NCI-H2196 (cell line): ENCODE results near the gene SFSWAP.
"Not testable (repeated sequence)": the region's sequence is repeated elsewhere in the genome, so short reads cannot be mapped to it uniquely, and the experiment has no call there.

Experiments used
- DNase-seq: peaks from one replicate; lab custom pipeline; 2025; ENCODE audit not compliant: unreplicated experiment; lab: John Stamatoyannopoulos, UW

The SFSWAP gene

GRCh38 chr12:131756441-131756840 is 45.6 kb downstream of the SFSWAP start:
- no peak for DNase-seq

GRCh38 chr12:131757111-131757510 is 46.2 kb downstream of the SFSWAP start:
- DNase-seq: no peak

GRCh38 chr12:131758016-131758739 is 47.3 kb downstream of the SFSWAP start:
- no peak for DNase-seq

GRCh38 chr12:131759176-131759575 is 48.3 kb downstream of the SFSWAP start:
- peak; percentile 9 for DNase-seq

- no peak for DNase-seq
Measured at GRCh38 chr12:131761638-131762037, 50.7 kb downstream of the SFSWAP start.

- DNase-seq: no peak
Measured at GRCh38 chr12:131764738-131765137, 53.8 kb downstream of the SFSWAP start.

- no peak for DNase-seq
Measured at GRCh38 chr12:131765961-131766360, 55.1 kb downstream of the SFSWAP start.

- DNase-seq: no peak
Measured at GRCh38 chr12:131766382-131767107, 55.7 kb downstream of the SFSWAP start.

- DNase-seq: no peak
Measured at GRCh38 chr12:131770120-131770519, 59.2 kb downstream of the SFSWAP start.

- no peak for DNase-seq
Measured at GRCh38 chr12:131771965-131772364, 61.1 kb downstream of the SFSWAP start.

- no peak for DNase-seq
Measured at GRCh38 chr12:131773582-131774221, 62.8 kb downstream of the SFSWAP start.

- no peak for DNase-seq
Measured at GRCh38 chr12:131774576-131775391, 63.9 kb downstream of the SFSWAP start.

- no peak for DNase-seq
Measured at GRCh38 chr12:131775392-131776236, 64.7 kb downstream of the SFSWAP start.

GRCh38 chr12:131776237-131776889 is 65.5 kb downstream of the SFSWAP start:
- DNase-seq: no peak

GRCh38 chr12:131777269-131777668 is 66.4 kb downstream of the SFSWAP start:
- DNase-seq: not testable (repeated sequence)

GRCh38 chr12:131779027-131779426 is 68.1 kb downstream of the SFSWAP start:
- DNase-seq: no peak

- no peak for DNase-seq
Measured at GRCh38 chr12:131782061-131782460, 71.2 kb downstream of the SFSWAP start.

- no peak for DNase-seq
Measured at GRCh38 chr12:131783915-131784541, 73.1 kb downstream of the SFSWAP start.
